ENCODE results near the gene TPCN1.

TPCN1 gene

DNA sequence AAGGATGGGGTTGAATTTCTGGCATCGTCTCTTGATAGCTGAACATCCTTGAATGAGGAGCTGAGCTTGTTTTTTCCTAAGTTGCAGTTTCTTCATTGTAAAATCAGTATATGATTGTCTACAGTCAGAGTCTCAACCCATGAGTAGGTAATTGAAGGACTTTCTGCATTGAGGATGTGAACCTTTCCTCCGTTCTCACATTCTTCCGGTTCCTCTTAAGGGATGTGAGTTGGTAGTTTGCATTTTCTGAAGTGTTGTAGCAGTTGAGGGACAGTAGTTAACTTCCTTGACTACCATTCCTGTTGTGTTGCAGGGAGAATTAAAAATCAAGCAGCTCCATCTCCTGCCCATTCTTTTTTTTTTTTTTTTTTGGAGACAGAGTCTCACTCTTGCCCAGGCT lies 19.1 kb downstream of the TPCN1 start:
- no peaks in the 10 kb centered on the region for H3K36me3 ChIP-seq (ENCODE audit: insufficient read depth)
- no peaks in the 10 kb centered on the region for H3K27me3 ChIP-seq (ENCODE audit: insufficient read depth, low read depth)
- H3K9ac ChIP-seq = no peak overlapping the region
- H4K20me1 ChIP-seq (ENCODE audit: insufficient read depth) = no peaks in the 10 kb centered on the region
- no peaks in the 10 kb centered on the region for H3K4me1 ChIP-seq (ENCODE audit: low read depth, poor library complexity, severe bottlenecking)
- H3K79me2 ChIP-seq (ENCODE audit: insufficient read depth, low read depth) = no peaks in the 10 kb centered on the region
- no peak overlapping the region for H3K27ac ChIP-seq
- TF ChIP-seq, protein P1, sequence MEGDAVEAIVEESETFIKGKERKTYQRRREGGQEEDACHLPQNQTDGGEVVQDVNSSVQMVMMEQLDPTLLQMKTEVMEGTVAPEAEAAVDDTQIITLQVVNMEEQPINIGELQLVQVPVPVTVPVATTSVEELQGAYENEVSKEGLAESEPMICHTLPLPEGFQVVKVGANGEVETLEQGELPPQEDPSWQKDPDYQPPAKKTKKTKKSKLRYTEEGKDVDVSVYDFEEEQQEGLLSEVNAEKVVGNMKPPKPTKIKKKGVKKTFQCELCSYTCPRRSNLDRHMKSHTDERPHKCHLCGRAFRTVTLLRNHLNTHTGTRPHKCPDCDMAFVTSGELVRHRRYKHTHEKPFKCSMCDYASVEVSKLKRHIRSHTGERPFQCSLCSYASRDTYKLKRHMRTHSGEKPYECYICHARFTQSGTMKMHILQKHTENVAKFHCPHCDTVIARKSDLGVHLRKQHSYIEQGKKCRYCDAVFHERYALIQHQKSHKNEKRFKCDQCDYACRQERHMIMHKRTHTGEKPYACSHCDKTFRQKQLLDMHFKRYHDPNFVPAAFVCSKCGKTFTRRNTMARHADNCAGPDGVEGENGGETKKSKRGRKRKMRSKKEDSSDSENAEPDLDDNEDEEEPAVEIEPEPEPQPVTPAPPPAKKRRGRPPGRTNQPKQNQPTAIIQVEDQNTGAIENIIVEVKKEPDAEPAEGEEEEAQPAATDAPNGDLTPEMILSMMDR (conservative IDR thresholded peaks at IDR 0.05; ENCODE audit: low read depth, low read length) = no peak
- H3K4me2 ChIP-seq = no peak overlapping the region
- H3K4me3 ChIP-seq (IDR thresholded peaks at IDR 0.05; ENCODE audit: insufficient read depth, low read depth, low read length) = no peak overlapping the region
- H2AFZ ChIP-seq (ENCODE audit: low read depth) = no peak overlapping the region

DNA sequence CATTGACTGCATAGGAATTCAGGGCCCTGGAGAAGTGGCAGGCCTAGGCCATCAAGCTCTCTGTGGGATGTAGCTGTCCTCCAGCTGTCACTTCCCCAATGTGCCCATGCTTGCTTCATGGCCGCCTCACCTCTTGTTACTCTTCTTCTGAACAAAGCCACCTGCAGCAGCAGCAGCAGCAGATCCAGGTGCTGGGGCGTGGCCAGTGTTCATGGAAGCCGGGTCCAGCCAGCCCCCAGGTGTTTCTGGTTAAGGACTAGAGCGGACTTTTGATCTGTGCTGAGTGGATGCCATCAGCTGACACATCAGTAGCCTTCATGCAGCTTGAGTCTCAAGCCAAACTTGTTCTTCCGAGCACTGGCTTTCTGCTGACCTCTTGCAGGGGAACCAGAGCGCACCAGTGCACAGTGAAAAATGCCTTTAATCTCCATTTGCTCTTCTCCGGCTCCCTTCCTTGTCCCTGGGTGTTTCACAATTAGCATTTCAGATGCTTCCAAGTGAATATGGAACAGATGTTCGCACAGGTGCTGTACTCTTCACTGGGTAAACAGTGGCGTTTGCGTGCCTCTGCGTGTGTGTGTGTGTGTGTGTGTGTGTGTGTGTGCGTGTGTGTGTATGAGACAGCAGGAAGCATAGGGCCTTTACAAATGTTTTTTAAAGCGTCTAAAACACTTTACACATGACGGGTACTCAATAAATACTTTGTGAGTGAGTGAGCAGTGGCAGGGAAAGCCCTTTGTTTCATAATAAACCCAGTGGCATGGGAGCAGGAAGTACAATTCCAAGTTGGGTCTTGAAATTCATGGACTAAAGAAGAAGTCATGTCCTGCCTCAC lies 20.1 kb downstream of the TPCN1 start:
- TF ChIP-seq, protein P1 (conservative IDR thresholded peaks at IDR 0.05; ENCODE audit: low read depth, low read length) = no peak
- no peaks in the 10 kb centered on the region for H3K36me3 ChIP-seq (ENCODE audit: insufficient read depth)
- no peaks in the 10 kb centered on the region for H3K79me2 ChIP-seq (ENCODE audit: insufficient read depth, low read depth)
- no peak overlapping the region for H3K4me2 ChIP-seq
- no peak overlapping the region for H3K27ac ChIP-seq
- no peaks in the 10 kb centered on the region for H3K27me3 ChIP-seq (ENCODE audit: insufficient read depth, low read depth)
- no peak overlapping the region for H2AFZ ChIP-seq (ENCODE audit: low read depth)
- H3K4me3 ChIP-seq (IDR thresholded peaks at IDR 0.05; ENCODE audit: insufficient read depth, low read depth, low read length) = no peak overlapping the region
- H4K20me1 ChIP-seq (ENCODE audit: insufficient read depth) = no peaks in the 10 kb centered on the region
- no peaks in the 10 kb centered on the region for H3K4me1 ChIP-seq (ENCODE audit: low read depth, poor library complexity, severe bottlenecking)
- H3K9ac ChIP-seq = no peak overlapping the region

DNA sequence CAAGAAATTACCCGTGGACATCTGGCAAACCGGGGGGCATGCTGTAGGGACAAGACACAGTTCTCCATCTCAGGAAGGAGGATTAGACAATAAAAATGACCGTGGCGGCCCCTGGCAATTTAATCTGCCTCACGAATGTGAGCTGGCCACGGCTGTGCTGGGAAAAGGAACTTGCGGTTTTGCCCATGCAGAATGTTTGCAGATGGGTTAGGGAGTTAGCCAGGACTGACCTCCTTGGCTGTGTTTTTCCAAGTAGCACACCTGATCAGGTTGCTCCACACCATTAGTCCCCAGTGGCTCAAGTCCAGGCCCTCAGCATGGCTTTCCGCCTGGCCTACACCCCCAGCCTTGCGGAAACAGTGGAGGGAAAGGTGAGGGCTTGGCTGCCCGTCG lies 20.8 kb downstream of the TPCN1 start:
- Histone ChIP-seq H3K4me1 (ENCODE audit: low read depth, poor library complexity, severe bottlenecking) (no peaks in the 10 kb centered on the region), H3K27ac (no peak overlapping the region), H3K9ac (no peak overlapping the region), H3K36me3 (ENCODE audit: insufficient read depth) (no peaks in the 10 kb centered on the region), H4K20me1 (ENCODE audit: insufficient read depth) (no peaks in the 10 kb centered on the region), H3K79me2 (ENCODE audit: insufficient read depth, low read depth) (no peaks in the 10 kb centered on the region), H2AFZ (ENCODE audit: low read depth) (no peak overlapping the region), H3K4me2 (no peak overlapping the region), H3K4me3 (IDR thresholded peaks at IDR 0.05; ENCODE audit: insufficient read depth, low read depth, low read length) (no peak overlapping the region), H3K27me3 (ENCODE audit: insufficient read depth, low read depth) (no peaks in the 10 kb centered on the region)
- TF ChIP-seq, protein P1 (conservative IDR thresholded peaks at IDR 0.05; ENCODE audit: low read depth, low read length) = no peak

DNA sequence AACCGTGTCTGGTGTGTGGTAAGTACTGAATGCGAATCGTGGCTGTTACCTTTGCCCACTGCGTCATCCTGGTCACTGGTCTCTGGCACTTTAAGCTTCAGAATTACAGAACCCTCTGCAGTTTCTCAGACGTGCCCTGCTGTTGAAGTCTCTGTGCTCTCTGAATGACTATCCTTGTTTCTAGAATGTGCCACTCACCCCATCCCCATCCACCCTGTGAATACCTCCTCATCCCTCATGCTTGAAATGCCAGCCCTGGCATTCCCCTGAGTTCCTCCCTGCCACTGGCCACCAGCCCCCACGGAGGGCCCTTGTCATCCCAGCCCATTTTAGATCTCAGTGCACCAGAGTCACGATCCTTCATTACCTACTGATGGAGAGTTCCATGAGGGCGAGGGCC lies 21.3 kb downstream of the TPCN1 start:
- Histone ChIP-seq H2AFZ (ENCODE audit: low read depth) (no peak overlapping the region), H3K36me3 (ENCODE audit: insufficient read depth) (no peaks in the 10 kb centered on the region), H3K9ac (no peak overlapping the region), H3K79me2 (ENCODE audit: insufficient read depth, low read depth) (no peaks in the 10 kb centered on the region), H3K4me1 (ENCODE audit: low read depth, poor library complexity, severe bottlenecking) (no peaks in the 10 kb centered on the region), H3K27me3 (ENCODE audit: insufficient read depth, low read depth) (no peaks in the 10 kb centered on the region), H4K20me1 (ENCODE audit: insufficient read depth) (no peaks in the 10 kb centered on the region), H3K4me3 (IDR thresholded peaks at IDR 0.05; ENCODE audit: insufficient read depth, low read depth, low read length) (no peak overlapping the region), H3K4me2 (no peak overlapping the region), H3K27ac (no peak overlapping the region)
- TF ChIP-seq, protein P1 (conservative IDR thresholded peaks at IDR 0.05; ENCODE audit: low read depth, low read length) = no peak

Measured in KMS-11 (cell line).